Pancreas (tissue), 10 donors: ENCODE results near the gene HDAC4. TPM values are rescaled to one million over a fixed set of nuclear protein-coding genes. Genes with fewer than 3 reads are reported as not detected.

Experiments used
- ATAC-seq, 4 donors: fragments of 200-7000 bp; cut with Tn5 transposase; one replicate each; pipeline versions ENCODE4 v1.8.0 to v1.9.1; 2020; ENCODE audit warnings: mild to moderate bottlenecking in 4 of 4, moderate library complexity in 4 of 4
- DNase-seq, 6 donors: peaks; one replicate each; pipeline ENCODE4 v3.0.0-alpha.2; 2020
- FAIRE-seq: peaks from 2 replicates; lab custom pipeline; 2012; peaks lifted over from hg19 to GRCh38; lab: Jason Lieb, UNC
- H3K27ac ChIP-seq, 4 donors: fragments of 200-600 bp; sonication (generic); 1 replicate in 3 of 4; 2 replicates in 1 of 4; pipeline versions ENCODE4 v1.5.0 to v1.8.0; 2020
- H3K27me3 ChIP-seq, 4 donors: fragments of 200-600 bp; one replicate each; pipeline ENCODE4 v1.8.0; 2021
- H3K36me3 ChIP-seq, 3 donors: fragments of 200-600 bp; sonication (generic) in 1 of 3; one replicate each; pipeline versions ENCODE4 v1.5.0 to v1.8.0; 2020 to 2021
- H3K4me1 ChIP-seq, 3 donors: fragments of 200-600 bp; one replicate each; pipeline ENCODE4 v1.8.0; 2021
- H3K4me3 ChIP-seq, 4 donors: fragments of 200-600 bp; sonication (generic) in 2 of 4; one replicate each; pipeline versions ENCODE4 v1.5.0 to v1.8.0; 2020 to 2021
- H3K9me3 ChIP-seq, 4 donors: fragments of 200-600 bp; one replicate each; pipeline ENCODE4 v1.8.0; 2021
- WGBS, 2 donors: extraction: QIAGEN DNeasy Blood & Tissue Kit; methylation state at CpG; one replicate each; pipeline ENCODE4 v1.1.7; 2013; 5-methylcytosine and 5-hydroxymethylcytosine counted together
- intact Hi-C, 3 donors: fragments of 100-400 bp; cut with DNase I; formaldehyde crosslinking; loops; one replicate each; pipeline versions ENCODE4 v1.11.1 to v1.14.2; 2022
- polyA plus RNA-seq, 2 donors: library from polyadenylated mRNA; stranded (reverse); fragments of 200-250 nt; gene quantifications; one replicate each; pipeline ENCODE4 v1.2.3, GENCODE V29; 2013
- total RNA-seq, 6 donors: library from RNA; stranded (reverse); fragmentation: NEBNext Ultra II Directional in 4 of 6; extraction: Animal tissue kit (Norgen Biotek cat#: 25700) in 4 of 6; gene quantifications; one replicate each; pipeline versions ENCODE4 v1.2.1 to v1.2.4, GENCODE V29; 2021 to 2023
- TF ChIP-seq, protein P1 (sequence below), 4 donors: fragments of 200-600 bp; sonication (generic) in 3 of 4; IDR thresholded peaks; one replicate each; pipeline versions ENCODE4 v1.5.0 to v1.8.0; 2021; ENCODE audit warnings: antibody characterized with exemption in 4 of 4
- donor health status: healthy with polysubstance abuse.
- donor health status: DM: no; HTN: no; CAD: no; lungs with moderate emphysema.
- donor health status: DM: no; HTN: no; CAD: no.
- donor health status: control.
- donor health status: control.
- donor health status: Bipolar disorder and iron deficiency.
- donor health status: DM: yes; HTN: yes; CAD: no.
- donor health status: DM: no; HTN: no; CAD: no.
- donor health status: DM: no; HTN: no; CAD: no.
- donor health status: DM: yes; HTN: yes; CAD: no.

Gene HDAC4
- total and polyA plus RNA-seq, 8 donors = 8.2 to 31.8 (median 16.6) TPM

DNA sequence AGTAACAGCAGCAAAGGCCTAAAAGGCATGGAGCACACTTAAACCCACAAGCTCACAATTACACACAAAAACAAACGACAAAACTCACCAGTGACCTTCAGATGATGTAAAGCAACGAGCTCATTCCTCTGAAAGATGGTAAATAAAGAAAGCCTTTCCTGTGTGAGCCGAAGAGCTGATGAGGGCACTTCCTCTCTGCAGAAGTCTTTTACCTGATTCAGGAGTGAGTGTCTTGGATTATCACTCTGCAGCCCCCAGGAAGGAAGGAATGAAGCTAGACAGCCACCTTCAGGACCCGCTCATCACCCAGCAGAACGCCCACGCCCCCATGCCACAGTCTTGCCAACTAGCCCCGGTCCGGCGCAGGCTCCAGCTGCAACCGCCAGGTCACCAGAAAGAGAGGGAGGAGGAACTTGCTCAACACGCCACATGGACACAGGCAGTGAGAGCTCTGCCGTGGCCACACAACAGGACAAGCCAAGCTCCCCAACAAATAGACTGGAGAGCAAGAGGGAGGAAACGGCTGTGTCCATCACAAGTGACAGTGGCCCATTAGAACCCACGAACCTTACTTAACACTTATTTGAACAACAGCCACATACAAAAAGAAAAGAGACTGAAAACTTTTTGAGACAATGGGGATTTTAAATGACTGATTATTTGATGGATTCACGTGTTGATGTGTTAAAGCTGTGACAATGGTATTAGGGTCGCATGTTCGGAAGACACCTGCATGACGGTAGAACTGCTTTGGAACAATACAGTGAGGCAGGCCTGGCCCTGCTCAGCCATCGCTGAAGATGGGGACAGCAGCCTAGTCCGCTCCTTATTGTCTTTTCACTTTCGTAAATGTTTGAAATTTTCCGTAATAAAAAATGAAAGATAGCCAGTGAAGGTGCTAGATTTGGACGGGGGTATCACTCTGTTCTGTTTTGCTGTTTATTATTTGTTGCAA, 127.3 kb downstream of the HDAC4 start:
- no peaks in the 10 kb centered on the region for H3K36me3 ChIP-seq
- H3K4me3 ChIP-seq = no peak overlapping the region
- H3K4me1 ChIP-seq = peaks cover 0 to 2% (median 2%) of the 10 kb centered on the region in 3 donors
- ATAC-seq (no peak), DNase-seq (no peak), FAIRE-seq (no peak)
- H3K9me3 ChIP-seq = no peaks in the 10 kb centered on the region
- no peaks in the 10 kb centered on the region for H3K27me3 ChIP-seq
- TF ChIP-seq, protein P1, sequence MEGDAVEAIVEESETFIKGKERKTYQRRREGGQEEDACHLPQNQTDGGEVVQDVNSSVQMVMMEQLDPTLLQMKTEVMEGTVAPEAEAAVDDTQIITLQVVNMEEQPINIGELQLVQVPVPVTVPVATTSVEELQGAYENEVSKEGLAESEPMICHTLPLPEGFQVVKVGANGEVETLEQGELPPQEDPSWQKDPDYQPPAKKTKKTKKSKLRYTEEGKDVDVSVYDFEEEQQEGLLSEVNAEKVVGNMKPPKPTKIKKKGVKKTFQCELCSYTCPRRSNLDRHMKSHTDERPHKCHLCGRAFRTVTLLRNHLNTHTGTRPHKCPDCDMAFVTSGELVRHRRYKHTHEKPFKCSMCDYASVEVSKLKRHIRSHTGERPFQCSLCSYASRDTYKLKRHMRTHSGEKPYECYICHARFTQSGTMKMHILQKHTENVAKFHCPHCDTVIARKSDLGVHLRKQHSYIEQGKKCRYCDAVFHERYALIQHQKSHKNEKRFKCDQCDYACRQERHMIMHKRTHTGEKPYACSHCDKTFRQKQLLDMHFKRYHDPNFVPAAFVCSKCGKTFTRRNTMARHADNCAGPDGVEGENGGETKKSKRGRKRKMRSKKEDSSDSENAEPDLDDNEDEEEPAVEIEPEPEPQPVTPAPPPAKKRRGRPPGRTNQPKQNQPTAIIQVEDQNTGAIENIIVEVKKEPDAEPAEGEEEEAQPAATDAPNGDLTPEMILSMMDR (IDR thresholded peaks at IDR 0.05) = no peak
- no peak overlapping the region for H3K27ac ChIP-seq
- intact Hi-C loops = no loop called here
- WGBS, 2 donors = 81 to 86% methylated on average over 23 of the region's 23 CpGs

- whole genome bisulfite sequencing, 2 donors = 95% methylated on average over 9 of the region's 9 CpGs
- peaks cover 0 to 11% (median 10%) of the 10 kb centered on the region in 3 donors for H3K4me1 ChIP-seq
- ATAC-seq (no peak), DNase-seq (no peak), FAIRE-seq (no peak)
- TF ChIP-seq, protein P1 (IDR thresholded peaks at IDR 0.05) = no peak
- no peaks in the 10 kb centered on the region for H3K36me3 ChIP-seq
- H3K4me3 ChIP-seq = no peak overlapping the region
- H3K9me3 ChIP-seq = no peaks in the 10 kb centered on the region
- intact Hi-C loops = no loop called here
- H3K27ac ChIP-seq = no peak overlapping the region
- no peaks in the 10 kb centered on the region for H3K27me3 ChIP-seq
These were observed 128.2 kb downstream of the HDAC4 start for GRCh38 chr2:239272626-239273025.

- H3K9me3 ChIP-seq = no peaks in the 10 kb centered on the region
- DNase-seq = no peak
- 62 to 64% methylated on average over 5 of the region's 5 CpGs for WGBS, 2 donors
- intact Hi-C loops = no loop called here
- no peak for FAIRE-seq
- TF ChIP-seq, protein P1 (IDR thresholded peaks at IDR 0.05) = no peak
- H3K4me3 ChIP-seq = no peak overlapping the region
- no peak overlapping the region for H3K27ac ChIP-seq
- no peaks in the 10 kb centered on the region for H3K27me3 ChIP-seq
- ATAC-seq = no peak
- no peaks in the 10 kb centered on the region for H3K36me3 ChIP-seq
- peaks cover 0 to 18% (median 15%) of the 10 kb centered on the region in 3 donors for H3K4me1 ChIP-seq
These were observed 128.9 kb downstream of the HDAC4 start for GRCh38 chr2:239271882-239272281.

DNA sequence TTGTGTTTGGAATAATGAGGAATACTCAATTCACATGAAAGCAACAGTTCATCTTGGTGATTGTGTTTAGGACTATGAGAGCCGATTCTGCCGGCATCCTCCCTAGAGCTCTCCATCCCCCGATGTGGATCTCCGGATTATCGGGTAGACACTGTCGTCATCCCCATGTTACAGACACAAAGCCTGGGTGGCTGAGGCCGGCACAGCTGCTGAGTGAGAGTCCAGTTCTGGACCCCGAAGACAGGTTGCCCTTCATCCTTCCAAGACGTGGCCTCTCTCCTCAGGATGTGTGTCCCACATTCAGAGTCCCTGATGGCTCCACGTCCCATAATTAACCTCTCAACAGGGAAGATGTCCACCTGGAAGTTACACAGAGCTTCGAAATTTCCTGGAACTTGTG, 129.3 kb downstream of the HDAC4 start:
- H3K27ac ChIP-seq = no peak overlapping the region

More for the DNA sequence above, 129.3 kb downstream of the HDAC4 start:
- intact Hi-C loops = no loop called here
- TF ChIP-seq, protein P1 (IDR thresholded peaks at IDR 0.05) = no peak
- no peaks in the 10 kb centered on the region for H3K36me3 ChIP-seq
- DNase-seq (no peak), ATAC-seq (no peak), FAIRE-seq (no peak)
- H3K27me3 ChIP-seq = no peaks in the 10 kb centered on the region
- WGBS, 2 donors = 89 to 93% methylated on average over 11 of the region's 11 CpGs
- H3K4me3 ChIP-seq = no peak overlapping the region
- peaks cover 0 to 19% (median 15%) of the 10 kb centered on the region in 3 donors for H3K4me1 ChIP-seq
- no peaks in the 10 kb centered on the region for H3K9me3 ChIP-seq
